ENCODE data around the gene SYPL2.

DNA sequence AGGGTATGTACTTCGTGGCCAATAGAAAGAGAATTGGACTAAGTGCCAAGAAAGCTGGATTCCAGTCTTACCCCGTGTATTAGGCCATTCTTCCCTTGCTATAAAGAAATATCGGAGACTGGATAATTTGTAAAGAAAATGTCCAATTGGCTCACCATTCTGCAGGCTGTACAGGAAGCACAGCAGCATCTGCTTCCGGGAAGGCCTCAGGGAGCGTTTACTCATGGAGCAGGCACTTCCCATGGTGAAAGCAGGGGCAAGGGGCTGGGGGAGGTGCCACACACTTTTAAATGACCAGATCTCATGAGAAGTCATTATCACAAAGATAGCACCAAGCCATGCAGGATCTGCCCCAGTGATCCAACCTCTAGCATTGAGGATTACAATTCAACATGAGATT is 51.0 kb downstream of the SYPL2 start:
- no peak for TF ChIP-seq EZH2 (IDR thresholded peaks at IDR 0.05; ENCODE audit: low read length, missing control alignments)
- TF ChIP-seq, protein P1, sequence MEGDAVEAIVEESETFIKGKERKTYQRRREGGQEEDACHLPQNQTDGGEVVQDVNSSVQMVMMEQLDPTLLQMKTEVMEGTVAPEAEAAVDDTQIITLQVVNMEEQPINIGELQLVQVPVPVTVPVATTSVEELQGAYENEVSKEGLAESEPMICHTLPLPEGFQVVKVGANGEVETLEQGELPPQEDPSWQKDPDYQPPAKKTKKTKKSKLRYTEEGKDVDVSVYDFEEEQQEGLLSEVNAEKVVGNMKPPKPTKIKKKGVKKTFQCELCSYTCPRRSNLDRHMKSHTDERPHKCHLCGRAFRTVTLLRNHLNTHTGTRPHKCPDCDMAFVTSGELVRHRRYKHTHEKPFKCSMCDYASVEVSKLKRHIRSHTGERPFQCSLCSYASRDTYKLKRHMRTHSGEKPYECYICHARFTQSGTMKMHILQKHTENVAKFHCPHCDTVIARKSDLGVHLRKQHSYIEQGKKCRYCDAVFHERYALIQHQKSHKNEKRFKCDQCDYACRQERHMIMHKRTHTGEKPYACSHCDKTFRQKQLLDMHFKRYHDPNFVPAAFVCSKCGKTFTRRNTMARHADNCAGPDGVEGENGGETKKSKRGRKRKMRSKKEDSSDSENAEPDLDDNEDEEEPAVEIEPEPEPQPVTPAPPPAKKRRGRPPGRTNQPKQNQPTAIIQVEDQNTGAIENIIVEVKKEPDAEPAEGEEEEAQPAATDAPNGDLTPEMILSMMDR (conservative IDR thresholded peaks at IDR 0.05 in 1 of 2, IDR thresholded peaks at IDR 0.05 in 1 of 2; ENCODE audit: low read depth in 1 of 2, low read length in 2 of 2) = no peak
